HS-5 (cell line): ENCODE data around the gene CAMTA1.
"Not testable (repeated sequence)": the region's sequence is repeated elsewhere in the genome, so short reads cannot be mapped to it uniquely, and the experiment has no call there.

Source experiments
- DNase-seq: peaks from one replicate; pipeline ENCODE4 v3.0.0-alpha.2; 2012; ENCODE audit warnings: low read depth

The CAMTA1 gene

GRCh38 chr1:7771823-7772299 lies 986.6 kb downstream of the CAMTA1 start:
- no peak for DNase-seq

- DNase-seq: no peak
Observed at GRCh38 chr1:7777591-7777990, 992.3 kb downstream of the CAMTA1 start.

- no peak for DNase-seq
Observed at GRCh38 chr1:7778133-7778628, 992.9 kb downstream of the CAMTA1 start.

- no peak for DNase-seq
Observed at GRCh38 chr1:7780976-7781375, 995.7 kb downstream of the CAMTA1 start.

GRCh38 chr1:7781501-7781900 lies 996.2 kb downstream of the CAMTA1 start:
- no peak for DNase-seq

- no peak for DNase-seq
Observed at GRCh38 chr1:7781923-7782495, 996.8 kb downstream of the CAMTA1 start.

- DNase-seq: no peak
Observed at GRCh38 chr1:7783178-7783711, 998.0 kb downstream of the CAMTA1 start.

- peak; percentile 79 for DNase-seq
Observed at GRCh38 chr1:7783826-7784491, 998.7 kb downstream of the CAMTA1 start, which contains the start of gene PER3. Gene PER3 (plus strand): TSS chr1:7784291. CDS start chr1:7784878, 587 bp downstream.

GRCh38 chr1:7784492-7785071 lies 999.3 kb downstream of the CAMTA1 start:
- DNase-seq: no peak

GRCh38 chr1:7785108-7785507 lies 999.9 kb downstream of the CAMTA1 start:
- no peak for DNase-seq

GRCh38 chr1:7786795-7787194 lies 1001.5 kb downstream of the CAMTA1 start:
- DNase-seq: no peak

- no peak for DNase-seq
Observed at GRCh38 chr1:7789828-7790227, 1004.6 kb downstream of the CAMTA1 start.

- not testable (repeated sequence) for DNase-seq
Observed at GRCh38 chr1:7791027-7791426, 1005.8 kb downstream of the CAMTA1 start.

GRCh38 chr1:7795406-7795805 lies 1010.2 kb downstream of the CAMTA1 start:
- DNase-seq: no peak

GRCh38 chr1:7805460-7805859 lies 1020.2 kb downstream of the CAMTA1 start:
- no peak for DNase-seq

- no peak for DNase-seq
Observed at GRCh38 chr1:7808253-7808844, 1023.1 kb downstream of the CAMTA1 start.

GRCh38 chr1:7809742-7810141 lies 1024.5 kb downstream of the CAMTA1 start:
- DNase-seq: no peak

- DNase-seq: peak; percentile 77
Observed at GRCh38 chr1:7810395-7810794, 1025.1 kb downstream of the CAMTA1 start.

GRCh38 chr1:7811476-7811875 lies 1026.2 kb downstream of the CAMTA1 start:
- DNase-seq: no peak

GRCh38 chr1:7813677-7814373 lies 1028.6 kb downstream of the CAMTA1 start:
- no peak for DNase-seq
